HEK293 (cell line): ENCODE data around the gene PPFIA3.
A peak's percentile ranks its signal among the peaks of the same experiment; 100 is the strongest.

Experiments
- BCL11A ChIP-seq: fragments of 450-650 bp; formaldehyde crosslinking; IDR thresholded peaks from 2 replicates; pipeline ENCODE4 v1.5.1; 2016; ENCODE audit warnings: low read depth, missing biosample characterization, missing genetic modification characterization
- REPIN1 ChIP-seq: fragments of 450-650 bp; formaldehyde crosslinking; IDR thresholded peaks from 2 replicates; pipeline ENCODE4 v1.5.1; 2017; ENCODE audit warnings: missing biosample characterization, missing genetic modification characterization, low read depth
- SP2 ChIP-seq: fragments of 450-650 bp; formaldehyde crosslinking; IDR thresholded peaks from 2 replicates; pipeline ENCODE4 v1.5.1; 2016; ENCODE audit warnings: missing biosample characterization, missing genetic modification characterization
- TSHZ1 ChIP-seq: fragments of 450-650 bp; formaldehyde crosslinking; IDR thresholded peaks from 2 replicates; pipeline ENCODE4 v1.5.1; 2016; ENCODE audit warnings: missing biosample characterization, missing genetic modification characterization, borderline replicate concordance
- ZNF121 ChIP-seq: fragments of 450-650 bp; formaldehyde crosslinking; IDR thresholded peaks from 2 replicates; pipeline ENCODE4 v1.5.1; 2016; ENCODE audit warnings: missing biosample characterization, missing genetic modification characterization
- ZNF132 ChIP-seq: fragments of 450-650 bp; formaldehyde crosslinking; IDR thresholded peaks from 2 replicates; pipeline ENCODE4 v1.5.1; 2017; ENCODE audit warnings: missing biosample characterization, missing genetic modification characterization, borderline replicate concordance
- ZNF174 ChIP-seq: fragments of 450-650 bp; formaldehyde crosslinking; IDR thresholded peaks from 2 replicates; pipeline ENCODE4 v1.5.0; 2017; ENCODE audit warnings: missing biosample characterization, mild to moderate bottlenecking, missing genetic modification characterization
- ZNF2 ChIP-seq: fragments of 450-650 bp; formaldehyde crosslinking; IDR thresholded peaks from 2 replicates; pipeline ENCODE4 v1.5.1; 2016; ENCODE audit warnings: missing biosample characterization, missing genetic modification characterization
- ZNF211 ChIP-seq: fragments of 450-650 bp; formaldehyde crosslinking; IDR thresholded peaks from 2 replicates; pipeline ENCODE4 v1.5.1; 2016; ENCODE audit warnings: low read depth, missing biosample characterization, missing genetic modification characterization
- ZNF239 ChIP-seq: fragments of 450-650 bp; formaldehyde crosslinking; IDR thresholded peaks from 2 replicates; pipeline ENCODE4 v1.5.1; 2016; ENCODE audit warnings: missing biosample characterization, missing genetic modification characterization
- ZNF274 ChIP-seq, 2 experiments: fragments of 200-500 bp in 1 of 2; fragments of 450-650 bp in 1 of 2; sonication (Bioruptor generic) in 1 of 2; formaldehyde crosslinking in 1 of 2; IDR thresholded peaks; 2 replicates each; pipeline versions ENCODE4 v1.5.1 to v1.6.1; 2014 to 2016; ENCODE audit warnings: borderline replicate concordance in 1 of 2, inconsistent platforms in 1 of 2, low read length in 1 of 2, missing biosample characterization in 1 of 2, missing genetic modification characterization in 1 of 2
- ZNF510 ChIP-seq: fragments of 450-650 bp; formaldehyde crosslinking; IDR thresholded peaks from 2 replicates; pipeline ENCODE4 v1.5.1; 2018; ENCODE audit warnings: mild to moderate bottlenecking, missing genetic modification characterization, missing biosample characterization; ENCODE audit not compliant: insufficient replicate concordance
- ZNF514 ChIP-seq: fragments of 450-650 bp; formaldehyde crosslinking; IDR thresholded peaks from 2 replicates; pipeline ENCODE4 v1.5.1; 2016; ENCODE audit warnings: missing biosample characterization, missing genetic modification characterization
- ZNF629 ChIP-seq: fragments of 450-650 bp; formaldehyde crosslinking; IDR thresholded peaks from 2 replicates; pipeline ENCODE4 v1.5.1; 2017; ENCODE audit warnings: missing biosample characterization, missing genetic modification characterization
- ZNF639 ChIP-seq: fragments of 450-650 bp; formaldehyde crosslinking; IDR thresholded peaks from 2 replicates; pipeline ENCODE4 v1.5.1; 2016; ENCODE audit warnings: missing biosample characterization, missing genetic modification characterization
- ZNF747 ChIP-seq: fragments of 450-650 bp; formaldehyde crosslinking; IDR thresholded peaks from 2 replicates; pipeline ENCODE4 v1.5.1; 2016; ENCODE audit warnings: missing biosample characterization, missing genetic modification characterization
- ZXDB ChIP-seq: fragments of 450-650 bp; formaldehyde crosslinking; IDR thresholded peaks from 2 replicates; pipeline ENCODE4 v1.5.1; 2016; ENCODE audit warnings: missing biosample characterization, missing genetic modification characterization
- TF ChIP-seq, protein P1 (sequence below): fragments of 450-650 bp; formaldehyde crosslinking; conservative IDR thresholded peaks from 2 replicates; pipeline ENCODE4 v1.5.1; 2016; ENCODE audit warnings: low read depth, missing biosample characterization, missing genetic modification characterization
- TF ChIP-seq, protein P2 (sequence below): fragments of 450-650 bp; formaldehyde crosslinking; IDR thresholded peaks from 2 replicates; pipeline ENCODE4 v1.5.1; 2017; ENCODE audit warnings: missing biosample characterization, mild to moderate bottlenecking, missing genetic modification characterization, moderate library complexity
- TF ChIP-seq, protein P3 (sequence below): fragments of 450-650 bp; formaldehyde crosslinking; IDR thresholded peaks from 2 replicates; pipeline ENCODE4 v1.5.1; 2016; ENCODE audit warnings: missing biosample characterization, missing genetic modification characterization
- TF ChIP-seq, protein P4 (sequence below): fragments of 450-650 bp; IDR thresholded peaks from 2 replicates; pipeline ENCODE4 v1.5.1; 2018; ENCODE audit warnings: missing biosample characterization, mild to moderate bottlenecking, missing genetic modification characterization

Gene PPFIA3

GRCh38 chr19:49113762-49114629 lies 5.3 kb upstream of the PPFIA3 start, which contains the start of gene LIN7B (continued):
- TF ChIP-seq, protein P1, sequence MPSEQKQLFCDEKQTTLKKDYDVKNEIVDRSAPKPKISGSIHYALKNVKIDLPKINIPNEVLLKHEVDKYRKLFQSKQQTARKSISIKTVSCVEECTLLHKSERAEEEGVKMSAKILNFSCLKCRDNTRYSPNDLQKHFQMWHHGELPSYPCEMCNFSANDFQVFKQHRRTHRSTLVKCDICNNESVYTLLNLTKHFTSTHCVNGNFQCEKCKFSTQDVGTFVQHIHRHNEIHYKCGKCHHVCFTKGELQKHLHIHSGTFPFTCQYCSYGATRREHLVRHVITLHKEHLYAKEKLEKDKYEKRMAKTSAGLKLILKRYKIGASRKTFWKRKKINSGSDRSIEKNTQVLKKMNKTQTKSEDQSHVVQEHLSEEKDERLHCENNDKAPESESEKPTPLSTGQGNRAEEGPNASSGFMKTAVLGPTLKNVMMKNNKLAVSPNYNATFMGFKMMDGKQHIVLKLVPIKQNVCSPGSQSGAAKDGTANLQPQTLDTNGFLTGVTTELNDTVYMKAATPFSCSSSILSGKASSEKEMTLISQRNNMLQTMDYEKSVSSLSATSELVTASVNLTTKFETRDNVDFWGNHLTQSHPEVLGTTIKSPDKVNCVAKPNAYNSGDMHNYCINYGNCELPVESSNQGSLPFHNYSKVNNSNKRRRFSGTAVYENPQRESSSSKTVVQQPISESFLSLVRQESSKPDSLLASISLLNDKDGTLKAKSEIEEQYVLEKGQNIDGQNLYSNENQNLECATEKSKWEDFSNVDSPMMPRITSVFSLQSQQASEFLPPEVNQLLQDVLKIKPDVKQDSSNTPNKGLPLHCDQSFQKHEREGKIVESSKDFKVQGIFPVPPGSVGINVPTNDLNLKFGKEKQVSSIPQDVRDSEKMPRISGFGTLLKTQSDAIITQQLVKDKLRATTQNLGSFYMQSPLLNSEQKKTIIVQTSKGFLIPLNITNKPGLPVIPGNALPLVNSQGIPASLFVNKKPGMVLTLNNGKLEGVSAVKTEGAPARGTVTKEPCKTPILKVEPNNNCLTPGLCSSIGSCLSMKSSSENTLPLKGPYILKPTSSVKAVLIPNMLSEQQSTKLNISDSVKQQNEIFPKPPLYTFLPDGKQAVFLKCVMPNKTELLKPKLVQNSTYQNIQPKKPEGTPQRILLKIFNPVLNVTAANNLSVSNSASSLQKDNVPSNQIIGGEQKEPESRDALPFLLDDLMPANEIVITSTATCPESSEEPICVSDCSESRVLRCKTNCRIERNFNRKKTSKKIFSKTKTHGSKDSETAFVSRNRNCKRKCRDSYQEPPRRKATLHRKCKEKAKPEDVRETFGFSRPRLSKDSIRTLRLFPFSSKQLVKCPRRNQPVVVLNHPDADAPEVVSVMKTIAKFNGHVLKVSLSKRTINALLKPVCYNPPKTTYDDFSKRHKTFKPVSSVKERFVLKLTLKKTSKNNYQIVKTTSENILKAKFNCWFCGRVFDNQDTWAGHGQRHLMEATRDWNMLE (tag by site-specific recombination), result no peak
- TF ChIP-seq, protein P2, sequence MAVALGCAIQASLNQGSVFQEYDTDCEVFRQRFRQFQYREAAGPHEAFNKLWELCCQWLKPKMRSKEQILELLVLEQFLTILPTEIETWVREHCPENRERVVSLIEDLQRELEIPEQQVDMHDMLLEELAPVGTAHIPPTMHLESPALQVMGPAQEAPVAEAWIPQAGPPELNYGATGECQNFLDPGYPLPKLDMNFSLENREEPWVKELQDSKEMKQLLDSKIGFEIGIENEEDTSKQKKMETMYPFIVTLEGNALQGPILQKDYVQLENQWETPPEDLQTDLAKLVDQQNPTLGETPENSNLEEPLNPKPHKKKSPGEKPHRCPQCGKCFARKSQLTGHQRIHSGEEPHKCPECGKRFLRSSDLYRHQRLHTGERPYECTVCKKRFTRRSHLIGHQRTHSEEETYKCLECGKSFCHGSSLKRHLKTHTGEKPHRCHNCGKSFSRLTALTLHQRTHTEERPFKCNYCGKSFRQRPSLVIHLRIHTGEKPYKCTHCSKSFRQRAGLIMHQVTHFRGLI, result peak; percentile 76
- TF ChIP-seq ZNF2 (tag by site-specific recombination) (0 out of 2 replicates have a peak, but pooled peaks have one; percentile 48), ZNF174 (tag by site-specific recombination) (no peak), BCL11A (tag by site-specific recombination) (no peak), ZNF747 (no peak), ZNF239 (no peak), ZNF211 (tag by site-specific recombination) (no peak), ZNF510 (no peak), ZNF639 (tag by site-specific recombination) (0 out of 2 replicates have a peak, but pooled peaks have one; percentile 15), REPIN1 (no peak), ZNF274 (IDR thresholded peaks at IDR 0.05; ENCODE audit: low read length) (no peak), ZNF274 (tag by site-specific recombination; IDR thresholded peaks at IDR 0.05; ENCODE audit: borderline replicate concordance) (no peak), ZNF121 (tag by site-specific recombination) (no peak), ZXDB (tag by site-specific recombination) (peak; percentile 63; the same call in 1 of the 2 replicates), SP2 (tag by site-specific recombination) (peak; percentile 52), TSHZ1 (tag by site-specific recombination) (no peak), ZNF514 (no peak), ZNF132 (no peak), ZNF629 (tag by site-specific recombination) (no peak)
- TF ChIP-seq, protein P3, sequence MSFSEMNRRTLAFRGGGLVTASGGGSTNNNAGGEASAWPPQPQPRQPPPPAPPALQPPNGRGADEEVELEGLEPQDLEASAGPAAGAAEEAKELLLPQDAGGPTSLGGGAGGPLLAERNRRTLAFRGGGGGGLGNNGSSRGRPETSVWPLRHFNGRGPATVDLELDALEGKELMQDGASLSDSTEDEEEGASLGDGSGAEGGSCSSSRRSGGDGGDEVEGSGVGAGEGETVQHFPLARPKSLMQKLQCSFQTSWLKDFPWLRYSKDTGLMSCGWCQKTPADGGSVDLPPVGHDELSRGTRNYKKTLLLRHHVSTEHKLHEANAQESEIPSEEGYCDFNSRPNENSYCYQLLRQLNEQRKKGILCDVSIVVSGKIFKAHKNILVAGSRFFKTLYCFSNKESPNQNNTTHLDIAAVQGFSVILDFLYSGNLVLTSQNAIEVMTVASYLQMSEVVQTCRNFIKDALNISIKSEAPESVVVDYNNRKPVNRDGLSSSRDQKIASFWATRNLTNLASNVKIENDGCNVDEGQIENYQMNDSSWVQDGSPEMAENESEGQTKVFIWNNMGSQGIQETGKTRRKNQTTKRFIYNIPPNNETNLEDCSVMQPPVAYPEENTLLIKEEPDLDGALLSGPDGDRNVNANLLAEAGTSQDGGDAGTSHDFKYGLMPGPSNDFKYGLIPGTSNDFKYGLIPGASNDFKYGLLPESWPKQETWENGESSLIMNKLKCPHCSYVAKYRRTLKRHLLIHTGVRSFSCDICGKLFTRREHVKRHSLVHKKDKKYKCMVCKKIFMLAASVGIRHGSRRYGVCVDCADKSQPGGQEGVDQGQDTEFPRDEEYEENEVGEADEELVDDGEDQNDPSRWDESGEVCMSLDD, result peak; percentile 65; the same call in 1 of the 2 replicates
- TF ChIP-seq, protein P4, sequence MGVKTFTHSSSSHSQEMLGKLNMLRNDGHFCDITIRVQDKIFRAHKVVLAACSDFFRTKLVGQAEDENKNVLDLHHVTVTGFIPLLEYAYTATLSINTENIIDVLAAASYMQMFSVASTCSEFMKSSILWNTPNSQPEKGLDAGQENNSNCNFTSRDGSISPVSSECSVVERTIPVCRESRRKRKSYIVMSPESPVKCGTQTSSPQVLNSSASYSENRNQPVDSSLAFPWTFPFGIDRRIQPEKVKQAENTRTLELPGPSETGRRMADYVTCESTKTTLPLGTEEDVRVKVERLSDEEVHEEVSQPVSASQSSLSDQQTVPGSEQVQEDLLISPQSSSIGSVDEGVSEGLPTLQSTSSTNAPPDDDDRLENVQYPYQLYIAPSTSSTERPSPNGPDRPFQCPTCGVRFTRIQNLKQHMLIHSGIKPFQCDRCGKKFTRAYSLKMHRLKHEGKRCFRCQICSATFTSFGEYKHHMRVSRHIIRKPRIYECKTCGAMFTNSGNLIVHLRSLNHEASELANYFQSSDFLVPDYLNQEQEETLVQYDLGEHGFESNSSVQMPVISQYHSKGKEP (tag by site-specific recombination), result peak; percentile 42; the same call in 1 of the 2 replicates
